ACC112 (cell line): Measurements from ENCODE around the gene PICALM.

Source experiments
- H2AFZ ChIP-seq: fragments of 200-600 bp; sonication (generic); one replicate; pipeline ENCODE4 v1.6.0; 2017; ENCODE audit warnings: antibody characterized with exemption, low read length; ENCODE audit not compliant: unreplicated experiment
- H3K27ac ChIP-seq: fragments of 200-600 bp; sonication (generic); 2 replicates; pipeline ENCODE4 v1.5.1; 2014; ENCODE audit warnings: low read depth, mild to moderate bottlenecking, antibody characterized with exemption, low read length, moderate library complexity
- H3K27me3 ChIP-seq: fragments of 200-600 bp; sonication (generic); 2 replicates; pipeline ENCODE4 v1.6.1; 2014; ENCODE audit warnings: mild to moderate bottlenecking, antibody characterized with exemption, low read length, moderate library complexity, mixed read lengths; ENCODE audit not compliant: insufficient read depth
- H3K36me3 ChIP-seq: fragments of 200-600 bp; sonication (generic); 2 replicates; pipeline ENCODE4 v1.6.1; 2016; ENCODE audit warnings: mild to moderate bottlenecking, antibody characterized with exemption, low read length, moderate library complexity, mixed read lengths; ENCODE audit not compliant: insufficient read depth
- H3K4me1 ChIP-seq: fragments of 200-600 bp; sonication (generic); one replicate; pipeline ENCODE4 v1.6.1; 2016; ENCODE audit warnings: low read length, mixed read lengths; ENCODE audit not compliant: insufficient read depth, unreplicated experiment, control insufficient read depth
- H3K4me3 ChIP-seq: fragments of 200-600 bp; sonication (generic); 2 replicates; pipeline ENCODE4 v1.5.1; 2014; ENCODE audit warnings: mild to moderate bottlenecking, low read depth, low read length
- H3K79me2 ChIP-seq: fragments of 200-600 bp; sonication (generic); one replicate; pipeline ENCODE4 v1.6.0; 2016; ENCODE audit warnings: low read length; ENCODE audit not compliant: control insufficient read depth, unreplicated experiment, insufficient read depth

Gene PICALM

GRCh38 chr11:86087256-86087655 is 18.4 kb upstream of the PICALM start:
- H3K36me3 ChIP-seq: no peaks in the 10 kb centered on the region

DNA sequence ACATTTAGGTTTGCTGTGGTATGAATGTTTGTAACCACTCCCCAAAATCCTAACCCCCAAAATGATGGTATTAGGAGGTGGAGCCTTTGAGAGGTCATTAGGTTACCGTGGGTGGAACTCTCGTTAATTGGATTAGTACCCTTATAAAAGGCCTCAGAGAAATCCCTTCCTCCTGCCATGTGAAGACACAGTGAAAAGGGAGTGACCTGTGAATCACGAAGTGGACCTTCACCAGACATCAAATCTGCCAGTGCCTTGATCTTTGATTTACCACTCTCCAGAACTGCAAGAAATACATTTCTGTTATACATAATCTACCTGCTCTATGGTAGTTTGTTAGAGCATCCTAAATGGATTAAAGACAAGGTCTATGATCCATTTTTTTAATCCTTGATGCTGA is 12.6 kb upstream of the PICALM start:
- H2AFZ ChIP-seq: no peak overlapping the region
- no peaks in the 10 kb centered on the region for H3K27me3 ChIP-seq
- no peaks in the 10 kb centered on the region for H3K36me3 ChIP-seq
- no peak overlapping the region for H3K27ac ChIP-seq
- no peaks in the 10 kb centered on the region for H3K79me2 ChIP-seq
- no peak overlapping the region for H3K4me3 ChIP-seq
- no peaks in the 10 kb centered on the region for H3K4me1 ChIP-seq

More at GRCh38 chr11:86087256-86087655, 18.4 kb upstream of the PICALM start:
- Histone ChIP-seq H3K27ac (no peak overlapping the region), H3K27me3 (no peaks in the 10 kb centered on the region), H2AFZ (no peak overlapping the region), H3K4me3 (no peak overlapping the region), H3K4me1 (peaks cover 10% of the 10 kb centered on the region), H3K79me2 (no peaks in the 10 kb centered on the region)

- no peaks in the 10 kb centered on the region for H3K79me2 ChIP-seq
- no peak overlapping the region for H3K27ac ChIP-seq
- no peak overlapping the region for H2AFZ ChIP-seq
- H3K4me3 ChIP-seq: no peak overlapping the region
- H3K27me3 ChIP-seq: no peaks in the 10 kb centered on the region
- H3K36me3 ChIP-seq: no peaks in the 10 kb centered on the region
- no peaks in the 10 kb centered on the region for H3K4me1 ChIP-seq
These were observed 10.5 kb upstream of the PICALM start for GRCh38 chr11:86079421-86079820.

GRCh38 chr11:86073948-86074347 is 5.1 kb upstream of the PICALM start:
- Histone ChIP-seq H3K27ac (no peak overlapping the region), H3K4me1 (peaks cover 12% of the 10 kb centered on the region), H3K79me2 (no peaks in the 10 kb centered on the region), H3K4me3 (no peak overlapping the region), H2AFZ (no peak overlapping the region), H3K36me3 (no peaks in the 10 kb centered on the region), H3K27me3 (no peaks in the 10 kb centered on the region)

DNA sequence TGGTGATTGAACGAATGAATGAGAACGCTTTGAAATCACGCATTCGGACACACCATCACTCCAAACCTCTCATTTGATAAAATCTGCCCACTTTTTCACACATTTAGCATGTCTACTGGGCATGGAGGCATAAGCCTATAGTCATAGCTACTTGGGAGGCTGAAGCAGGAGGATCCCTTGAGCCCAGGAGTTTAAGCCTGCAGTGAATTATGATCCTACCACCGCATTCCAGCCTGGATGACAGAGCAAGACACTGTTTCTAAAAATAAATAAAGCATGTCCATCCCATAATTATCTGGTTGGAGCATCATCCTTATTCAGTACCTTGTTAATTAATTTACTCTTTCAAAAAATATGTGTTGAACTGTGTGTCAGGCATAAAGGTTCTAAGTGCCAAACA is 3.3 kb upstream of the PICALM start:
- Histone ChIP-seq H2AFZ (no peak overlapping the region), H3K36me3 (no peaks in the 10 kb centered on the region), H3K4me3 (no peak overlapping the region), H3K27ac (no peak overlapping the region), H3K4me1 (peaks cover 12% of the 10 kb centered on the region), H3K27me3 (no peaks in the 10 kb centered on the region), H3K79me2 (peaks cover 17% of the 10 kb centered on the region)

- no peaks in the 10 kb centered on the region for H3K27me3 ChIP-seq
- H3K4me3 ChIP-seq: peak overlapping the region; percentile 74; the same call in 1 of the 2 replicates
- peaks cover 12% of the 10 kb centered on the region for H3K4me1 ChIP-seq
- H3K79me2 ChIP-seq: peaks cover 35% of the 10 kb centered on the region
- no peaks in the 10 kb centered on the region for H3K36me3 ChIP-seq
- H3K27ac ChIP-seq: peak overlapping the region; percentile 99
- peak overlapping the region; percentile 84 for H2AFZ ChIP-seq
These were observed 1.5 kb upstream of the PICALM start for GRCh38 chr11:86070142-86071056.

DNA sequence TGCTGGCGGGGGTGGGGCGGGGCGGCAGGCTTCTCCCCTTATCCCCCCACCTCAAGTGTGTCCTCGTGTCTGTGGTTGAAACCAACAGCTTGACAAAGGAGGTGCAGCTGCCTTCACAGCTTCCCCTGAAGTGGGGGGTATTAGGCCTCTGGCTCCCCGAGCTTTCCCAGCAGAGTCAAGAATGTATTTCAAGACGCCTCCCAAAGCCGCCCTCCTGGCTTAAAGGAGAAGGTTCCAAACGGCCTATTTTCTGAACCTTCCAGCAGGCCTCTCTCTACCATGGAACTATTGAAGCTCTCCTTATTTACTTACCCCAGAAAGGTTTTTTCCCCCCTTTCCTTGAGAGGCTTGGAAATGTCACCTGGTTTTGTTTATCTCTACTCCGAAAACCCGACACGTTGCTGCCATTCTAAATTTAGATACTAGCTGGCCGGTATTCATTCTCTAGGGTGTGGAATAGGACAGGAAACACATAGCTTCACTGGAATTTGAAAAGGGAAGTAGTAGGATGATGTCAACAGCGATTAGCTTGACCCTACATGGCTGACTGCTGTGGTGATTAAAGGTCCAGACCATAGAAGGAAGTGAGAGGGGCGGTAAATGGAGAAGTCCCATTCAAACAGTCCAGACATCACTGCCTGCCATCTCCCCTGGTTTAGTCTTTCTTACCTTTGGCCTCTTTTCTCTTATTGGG is 671 bp upstream of the PICALM start:
- Histone ChIP-seq H2AFZ (peak overlapping the region; percentile 84), H3K79me2 (peaks cover 43% of the 10 kb centered on the region), H3K27ac (peak overlapping the region; percentile 99), H3K4me3 (peak overlapping the region; percentile 74), H3K36me3 (no peaks in the 10 kb centered on the region), H3K4me1 (peaks cover 15% of the 10 kb centered on the region), H3K27me3 (no peaks in the 10 kb centered on the region)

DNA sequence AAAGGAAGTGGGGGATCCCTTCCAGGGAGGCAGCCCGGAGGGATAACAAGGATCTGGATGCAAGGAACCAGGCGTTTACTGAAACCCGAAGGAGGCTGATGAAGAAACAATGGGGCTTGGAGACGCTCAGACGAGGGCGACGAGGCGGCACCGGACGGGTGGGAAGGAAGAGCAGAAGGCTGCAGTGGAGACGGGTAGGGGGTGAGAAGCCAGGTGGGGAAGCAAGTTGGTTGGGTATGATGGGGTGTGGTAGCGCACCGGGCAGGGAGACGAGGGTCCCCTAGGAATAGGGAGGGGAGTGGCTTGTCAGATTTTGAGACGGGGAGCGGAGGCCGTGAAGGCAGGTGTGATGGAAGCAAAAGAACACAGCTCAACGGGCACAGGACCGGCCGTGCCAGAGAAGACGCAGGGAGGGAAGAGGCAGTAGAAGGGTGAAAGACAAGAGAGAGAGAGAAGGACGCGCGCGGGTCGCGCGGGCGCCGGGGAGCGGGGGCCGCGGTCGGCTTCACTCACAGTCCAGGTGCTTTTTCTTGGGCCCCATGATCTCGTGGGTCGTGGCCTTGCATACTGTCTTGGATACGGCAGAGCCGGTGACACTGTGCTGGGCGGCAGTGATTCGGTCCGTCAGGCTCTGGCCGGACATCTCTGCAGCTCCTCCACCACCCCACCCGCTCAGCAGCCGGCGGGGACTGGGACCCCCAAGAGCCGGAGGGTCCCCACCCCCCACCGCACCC is 579 bp downstream of the PICALM start:
- Histone ChIP-seq H3K27me3 (no peaks in the 10 kb centered on the region), H3K27ac (peak overlapping the region; percentile 99), H3K4me3 (peak overlapping the region; percentile 80), H3K4me1 (peaks cover 25% of the 10 kb centered on the region), H2AFZ (no peak overlapping the region), H3K79me2 (peaks cover 56% of the 10 kb centered on the region), H3K36me3 (no peaks in the 10 kb centered on the region)

DNA sequence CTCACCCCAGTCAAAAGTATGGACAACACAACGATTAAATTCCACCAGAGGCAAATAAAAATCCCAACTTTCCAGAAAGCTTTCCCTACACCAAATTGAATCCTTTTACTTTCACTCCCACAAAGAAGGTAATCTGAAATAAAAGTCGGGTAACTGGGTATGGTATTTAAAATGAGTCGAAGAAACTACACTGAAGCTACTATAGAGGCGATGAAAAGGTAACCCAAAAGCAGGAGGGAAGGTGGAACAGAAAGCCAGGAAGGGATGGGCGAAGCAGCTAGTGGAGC is 1.1 kb downstream of the PICALM start:
- Histone ChIP-seq H3K27me3 (no peaks in the 10 kb centered on the region), H3K4me1 (peaks cover 30% of the 10 kb centered on the region), H3K79me2 (peaks cover 61% of the 10 kb centered on the region), H3K27ac (peak overlapping the region; percentile 99), H2AFZ (no peak overlapping the region), H3K4me3 (peak overlapping the region; percentile 80), H3K36me3 (no peaks in the 10 kb centered on the region)

GRCh38 chr11:86067009-86067850 is 1.7 kb downstream of the PICALM start:
- Histone ChIP-seq H3K79me2 (peaks cover 66% of the 10 kb centered on the region), H3K27ac (peak overlapping the region; percentile 99), H3K27me3 (no peaks in the 10 kb centered on the region), H3K4me1 (peaks cover 35% of the 10 kb centered on the region), H2AFZ (no peak overlapping the region), H3K4me3 (peak overlapping the region; percentile 80), H3K36me3 (no peaks in the 10 kb centered on the region)
